ENCODE measurements around the gene TNFRSF19. TPM values are rescaled to one million over a fixed set of nuclear protein-coding genes. Genes with fewer than 3 reads are reported as not detected.

The TNFRSF19 gene
- total and polyA plus RNA-seq, 2 of the 13 experiments (the other 11 are each of a cell fraction or from before 2014, with no cell fraction given) = 75.3 to 77.7 TPM

- no peak for TF ChIP-seq ZNF280B (CRISPR knock-in tag; IDR thresholded peaks at IDR 0.05; ENCODE audit: borderline replicate concordance)
- no peak for TF ChIP-seq ZNF501 (CRISPR knock-in tag; IDR thresholded peaks at IDR 0.05)
- TF ChIP-seq ZBTB2 (CRISPR knock-in tag; IDR thresholded peaks at IDR 0.05; ENCODE audit: low read depth) = no peak
- no peak for TF ChIP-seq EEA1 (CRISPR knock-in tag; IDR thresholded peaks at IDR 0.05; ENCODE audit: borderline replicate concordance)
- TF ChIP-seq IRF2 (CRISPR knock-in tag; IDR thresholded peaks at IDR 0.05) = peak; percentile 38; the same call in 1 of the 2 replicates
- TF ChIP-seq ZNF776 (CRISPR knock-in tag; IDR thresholded peaks at IDR 0.05) = no peak
- TF ChIP-seq ZHX1 (CRISPR knock-in tag; IDR thresholded peaks at IDR 0.05; ENCODE audit: low read depth) = no peak
- TF ChIP-seq ZBTB49 (CRISPR knock-in tag; IDR thresholded peaks at IDR 0.05; ENCODE audit: borderline replicate concordance) = no peak
- no peak for TF ChIP-seq HIVEP1 (CRISPR knock-in tag; IDR thresholded peaks at IDR 0.05)
- no peak for TF ChIP-seq PCBP1 (IDR thresholded peaks at IDR 0.05; ENCODE audit: borderline replicate concordance, low read depth, low read length)
- TF ChIP-seq NCOA1 (CRISPR knock-in tag; IDR thresholded peaks at IDR 0.05) = no peak
- no peak for TF ChIP-seq HOMEZ (CRISPR knock-in tag; IDR thresholded peaks at IDR 0.05; ENCODE audit: low read depth)
- TF ChIP-seq CBFB (CRISPR knock-in tag; IDR thresholded peaks at IDR 0.05) = no peak
- no peak for TF ChIP-seq THAP8 (CRISPR knock-in tag; IDR thresholded peaks at IDR 0.05; ENCODE audit: borderline replicate concordance)
- no peak for TF ChIP-seq ZNF780A (CRISPR knock-in tag; IDR thresholded peaks at IDR 0.05)
- no peak for TF ChIP-seq IRX3 (CRISPR knock-in tag; IDR thresholded peaks at IDR 0.05; ENCODE audit: borderline replicate concordance, low read depth)
- TF ChIP-seq TP53 (CRISPR knock-in tag; conservative IDR thresholded peaks at IDR 0.05) = no peak
- TF ChIP-seq GATA4 (IDR thresholded peaks at IDR 0.05; ENCODE audit: borderline replicate concordance, low read depth) = no peak
These were observed 2.2 kb upstream of the TNFRSF19 start (continued) for GRCh38 chr13:23567906-23568460.
